ENCODE data around the gene ZNF181. TPM values are rescaled to one million over a fixed set of nuclear protein-coding genes. Genes with fewer than 3 reads are reported as not detected.
"Not testable (repeated sequence)": the region's sequence is repeated elsewhere in the genome, so short reads cannot be mapped to it uniquely, and the experiment has no call there.

Gene ZNF181
- polyA plus RNA-seq (2012; ENCODE audit: insufficient read depth, insufficient read length, low read depth): 21.3 TPM

DNA sequence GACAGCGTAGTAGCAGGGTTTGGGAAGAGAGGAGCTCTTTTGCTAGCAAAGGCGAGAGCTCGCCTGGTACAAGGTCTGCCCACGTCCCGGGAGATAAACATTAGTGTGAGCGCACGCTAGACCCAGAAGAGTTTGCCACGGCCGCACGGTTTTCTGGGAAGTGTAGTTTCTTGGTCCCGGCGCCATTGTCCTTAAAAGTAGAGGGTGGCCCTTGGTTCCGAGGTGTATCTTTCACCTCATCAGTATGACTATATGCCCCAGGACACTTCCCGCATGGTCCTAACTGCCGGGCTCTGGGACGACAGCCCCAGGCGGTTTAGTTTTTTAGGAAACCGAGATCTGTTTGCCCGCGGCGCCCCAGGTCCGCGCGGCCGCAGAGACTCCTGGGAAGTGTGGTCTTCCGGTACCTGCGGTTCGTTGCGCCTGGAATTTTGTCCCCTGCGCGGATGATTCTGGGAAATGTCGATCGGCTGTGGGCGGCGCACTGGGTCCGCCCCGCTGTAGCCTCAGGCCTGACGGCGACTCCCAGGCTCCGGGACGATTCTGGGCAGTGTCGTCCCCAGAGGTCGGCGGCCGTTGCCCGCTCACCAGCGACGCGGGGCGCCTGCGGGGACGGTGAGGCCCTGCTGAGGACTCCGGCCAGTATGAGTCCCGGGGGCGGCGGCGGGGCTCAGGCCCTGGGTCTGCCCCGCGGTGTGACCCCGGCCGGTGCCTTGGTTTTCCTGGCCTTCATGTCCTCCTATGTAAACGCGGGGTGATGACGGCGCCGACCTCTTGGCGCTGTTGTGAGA is at the start of gene ZNF181:
ZNF181 (plus strand) TSS at position 498 of the 791 bp plus-strand sequence. CDS start 795 bp downstream, outside the sequence.
- TF ChIP-seq, protein P1, sequence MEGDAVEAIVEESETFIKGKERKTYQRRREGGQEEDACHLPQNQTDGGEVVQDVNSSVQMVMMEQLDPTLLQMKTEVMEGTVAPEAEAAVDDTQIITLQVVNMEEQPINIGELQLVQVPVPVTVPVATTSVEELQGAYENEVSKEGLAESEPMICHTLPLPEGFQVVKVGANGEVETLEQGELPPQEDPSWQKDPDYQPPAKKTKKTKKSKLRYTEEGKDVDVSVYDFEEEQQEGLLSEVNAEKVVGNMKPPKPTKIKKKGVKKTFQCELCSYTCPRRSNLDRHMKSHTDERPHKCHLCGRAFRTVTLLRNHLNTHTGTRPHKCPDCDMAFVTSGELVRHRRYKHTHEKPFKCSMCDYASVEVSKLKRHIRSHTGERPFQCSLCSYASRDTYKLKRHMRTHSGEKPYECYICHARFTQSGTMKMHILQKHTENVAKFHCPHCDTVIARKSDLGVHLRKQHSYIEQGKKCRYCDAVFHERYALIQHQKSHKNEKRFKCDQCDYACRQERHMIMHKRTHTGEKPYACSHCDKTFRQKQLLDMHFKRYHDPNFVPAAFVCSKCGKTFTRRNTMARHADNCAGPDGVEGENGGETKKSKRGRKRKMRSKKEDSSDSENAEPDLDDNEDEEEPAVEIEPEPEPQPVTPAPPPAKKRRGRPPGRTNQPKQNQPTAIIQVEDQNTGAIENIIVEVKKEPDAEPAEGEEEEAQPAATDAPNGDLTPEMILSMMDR (IDR thresholded peaks at IDR 0.05; ENCODE audit: low read depth, low read length): no peak
- Histone ChIP-seq H3K4me3 (ENCODE audit: low read depth, low read length) (peak within 1 kb of the TSS; percentile 78), H3K9me3 (no peaks in the 10 kb centered on the region), H3K36me3 (no peaks in the 10 kb centered on the region), H3K27me3 (no peaks in the 10 kb centered on the region), H3K4me1 (no peaks in the 10 kb centered on the region; the same call in 1 of the 2 replicates)
- peak; percentile 89 for DNase-seq

- not testable (repeated sequence) for DNase-seq; H3K4me3 ChIP-seq (ENCODE audit: low read depth, low read length); H3K9me3 ChIP-seq
These were observed 48.8 kb upstream of the ZNF181 start for GRCh38 chr19:34685266-34685665.

DNA sequence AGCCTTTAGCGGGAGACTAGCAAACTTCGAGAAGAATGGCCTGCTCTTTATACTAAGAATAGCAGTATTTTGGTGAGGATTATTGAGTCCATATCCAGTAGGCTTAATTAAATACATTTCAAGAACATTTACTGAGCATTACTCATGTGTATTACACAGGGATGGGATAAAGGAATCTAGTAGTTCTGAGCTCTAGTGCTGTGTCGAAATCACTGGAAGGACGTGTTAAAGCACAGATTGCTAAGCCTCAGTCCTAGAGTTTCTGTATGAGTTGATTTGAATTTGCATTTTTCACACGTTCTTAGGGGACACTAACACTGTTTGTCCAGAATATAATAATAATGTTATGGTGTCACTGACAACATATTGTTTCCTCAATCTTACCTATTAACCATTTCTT is 47.6 kb upstream of the ZNF181 start:
- Histone ChIP-seq H3K4me1 (no peaks in the 10 kb centered on the region), H3K36me3 (peaks cover 12% of the 10 kb centered on the region), H3K4me3 (ENCODE audit: low read depth, low read length) (no peak overlapping the region), H3K9me3 (peaks cover 5% of the 10 kb centered on the region), H3K27me3 (peaks cover 5% of the 10 kb centered on the region; the same call in 1 of the 2 replicates)
- TF ChIP-seq, protein P1 (IDR thresholded peaks at IDR 0.05; ENCODE audit: low read depth, low read length): no peak
- DNase-seq: no peak

More at GRCh38 chr19:34685266-34685665, 48.8 kb upstream of the ZNF181 start:
- H3K27me3 ChIP-seq, H3K4me1 ChIP-seq: not testable (repeated sequence)
- peaks cover 15% of the 10 kb centered on the region for H3K36me3 ChIP-seq

DNA sequence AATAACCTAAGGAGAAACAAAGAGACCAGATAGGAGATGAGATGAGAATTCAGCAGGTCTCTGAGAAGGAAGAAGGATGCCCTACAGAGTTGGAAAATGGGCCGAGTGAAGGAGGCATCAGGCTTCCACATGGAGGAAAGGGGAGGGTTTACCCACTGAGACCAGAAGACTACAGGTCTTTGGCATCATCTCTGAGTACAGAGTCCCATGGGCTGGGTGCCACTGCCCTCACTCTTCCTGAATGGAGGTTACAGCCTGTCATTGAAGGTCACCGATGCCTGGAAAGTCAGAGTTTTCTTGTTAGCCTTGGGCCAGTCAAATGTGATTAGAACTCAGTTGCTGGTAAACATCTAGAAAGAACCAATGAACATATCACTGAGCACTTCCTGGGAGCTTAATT is 46.7 kb upstream of the ZNF181 start:
- H3K36me3 ChIP-seq: peaks cover 10% of the 10 kb centered on the region
- H3K9me3 ChIP-seq: peaks cover 3% of the 10 kb centered on the region
- H3K4me1 ChIP-seq: no peaks in the 10 kb centered on the region
- TF ChIP-seq, protein P1 (IDR thresholded peaks at IDR 0.05; ENCODE audit: low read depth, low read length): no peak
- no peak for DNase-seq
- H3K27me3 ChIP-seq: peaks cover 8% of the 10 kb centered on the region; the same call in 1 of the 2 replicates
- no peak overlapping the region for H3K4me3 ChIP-seq (ENCODE audit: low read depth, low read length)

GRCh38 chr19:34688592-34688991 is 45.5 kb upstream of the ZNF181 start:
- TF ChIP-seq, protein P1 (IDR thresholded peaks at IDR 0.05; ENCODE audit: low read depth, low read length): no peak
- DNase-seq: no peak
- peaks cover 3% of the 10 kb centered on the region for H3K9me3 ChIP-seq

DNA sequence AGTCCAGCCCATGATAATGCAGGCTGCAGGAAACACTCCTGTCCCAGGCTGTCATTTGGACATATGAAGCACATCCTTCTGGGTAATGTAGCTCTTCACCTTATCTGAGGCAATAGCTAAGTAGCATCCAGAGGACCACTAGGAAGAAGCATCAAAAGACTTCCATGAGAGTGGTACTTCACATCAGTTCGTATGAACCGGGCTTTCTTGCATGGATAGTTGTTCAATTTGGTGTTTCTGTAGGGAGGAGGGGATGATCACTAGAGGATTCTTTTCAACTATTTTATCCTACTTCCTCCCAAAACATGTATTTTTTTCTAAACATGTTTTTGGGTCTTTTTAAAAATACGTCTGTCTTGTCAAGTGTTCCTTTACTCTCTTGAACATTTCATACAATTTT is 43.7 kb upstream of the ZNF181 start:
- no peak overlapping the region for H3K4me3 ChIP-seq (ENCODE audit: low read depth, low read length)

More at GRCh38 chr19:34688592-34688991, 45.5 kb upstream of the ZNF181 start:
- peaks cover 8% of the 10 kb centered on the region; the same call in 1 of the 2 replicates for H3K27me3 ChIP-seq
- no peaks in the 10 kb centered on the region for H3K4me1 ChIP-seq
- peaks cover 3% of the 10 kb centered on the region for H3K36me3 ChIP-seq
- H3K4me3 ChIP-seq (ENCODE audit: low read depth, low read length): no peak overlapping the region

More for the DNA sequence above, 43.7 kb upstream of the ZNF181 start:
- Histone ChIP-seq H3K27me3 (peaks cover 8% of the 10 kb centered on the region), H3K9me3 (peaks cover 3% of the 10 kb centered on the region), H3K4me1 (no peaks in the 10 kb centered on the region), H3K36me3 (no peaks in the 10 kb centered on the region)
- no peak for DNase-seq
- TF ChIP-seq, protein P1 (IDR thresholded peaks at IDR 0.05; ENCODE audit: low read depth, low read length): no peak

Measured in BE2C (cell line).